GM19238 (cell line): ENCODE measurements around the gene PRSS27.
A peak's percentile ranks its signal among the peaks of the same experiment; 100 is the strongest.
"Not testable (repeated sequence)": the region's sequence is repeated elsewhere in the genome, so short reads cannot be mapped to it uniquely, and the experiment has no call there.

Source experiments
- DNase-seq: peaks from one replicate; pipeline ENCODE4 v3.0.0; 2011; ENCODE audit warnings: low spot score; ENCODE audit not compliant: insufficient read length

PRSS27 gene

DNA sequence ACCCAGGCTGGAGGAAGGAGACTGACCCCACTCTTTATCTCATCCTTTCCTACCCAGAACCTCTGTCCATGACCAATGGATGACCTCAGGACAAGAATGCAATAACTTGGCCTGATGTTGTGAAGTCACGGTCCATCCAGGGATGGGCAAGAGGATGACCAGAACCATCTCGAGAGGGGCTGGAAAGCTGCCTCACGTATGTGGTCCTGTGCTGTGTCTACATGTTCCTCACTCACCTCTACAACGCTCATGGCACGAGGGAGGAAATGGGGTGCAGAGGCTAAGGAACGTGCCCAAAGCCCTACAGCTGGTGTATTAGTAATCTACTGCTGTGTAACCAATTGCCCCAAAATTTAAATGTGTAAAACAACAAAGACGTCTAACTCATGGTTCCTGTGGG is 45.0 kb downstream of the PRSS27 start:
- DNase-seq: no peak

DNA sequence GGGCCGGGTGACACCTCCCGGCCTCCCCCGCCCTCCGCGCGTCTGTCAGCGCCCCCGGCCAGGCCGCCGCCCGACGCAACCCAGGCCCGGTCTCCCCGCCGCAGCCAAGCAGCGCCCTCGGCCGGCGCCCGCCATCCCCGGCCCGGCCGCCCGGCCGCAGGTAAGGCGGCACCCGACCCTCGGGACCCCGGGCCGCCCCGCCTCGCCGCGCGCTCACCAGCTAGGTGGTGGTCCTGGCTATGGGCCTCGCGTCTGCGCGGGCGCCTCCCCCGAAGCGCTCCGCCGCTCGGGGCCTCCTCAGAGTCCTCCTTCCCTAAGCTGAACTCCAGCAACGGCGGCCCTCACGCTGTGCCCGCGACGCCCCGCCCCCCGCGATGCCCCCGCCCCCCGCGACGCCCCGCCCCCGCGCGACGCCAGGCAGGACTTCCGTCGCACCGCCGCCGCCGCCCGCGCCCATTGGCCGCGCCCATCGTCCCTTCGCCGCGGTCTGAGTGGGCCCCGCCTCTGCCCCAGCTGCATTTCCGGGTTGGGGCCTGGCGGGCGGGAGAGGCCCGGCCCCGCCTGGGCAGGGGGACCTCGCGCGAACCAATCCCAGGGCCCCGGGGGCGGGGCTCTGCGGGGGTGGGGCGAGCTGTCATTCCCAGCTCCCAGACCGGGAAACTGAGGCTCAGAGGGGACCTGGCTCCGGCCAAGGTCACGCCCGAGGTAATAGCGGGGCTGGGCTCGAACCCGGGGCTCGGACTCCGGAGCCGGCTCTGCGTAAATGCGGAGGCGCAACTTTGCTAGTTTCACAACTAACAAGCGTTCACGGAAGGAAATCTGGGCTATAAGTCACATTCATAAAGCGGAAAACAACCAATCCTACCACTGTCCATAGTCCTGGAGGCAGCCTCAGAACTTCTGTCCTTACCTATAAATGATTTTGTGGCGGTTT is 46.7 kb downstream of the PRSS27 start:
- peak; percentile 95 for DNase-seq

DNA sequence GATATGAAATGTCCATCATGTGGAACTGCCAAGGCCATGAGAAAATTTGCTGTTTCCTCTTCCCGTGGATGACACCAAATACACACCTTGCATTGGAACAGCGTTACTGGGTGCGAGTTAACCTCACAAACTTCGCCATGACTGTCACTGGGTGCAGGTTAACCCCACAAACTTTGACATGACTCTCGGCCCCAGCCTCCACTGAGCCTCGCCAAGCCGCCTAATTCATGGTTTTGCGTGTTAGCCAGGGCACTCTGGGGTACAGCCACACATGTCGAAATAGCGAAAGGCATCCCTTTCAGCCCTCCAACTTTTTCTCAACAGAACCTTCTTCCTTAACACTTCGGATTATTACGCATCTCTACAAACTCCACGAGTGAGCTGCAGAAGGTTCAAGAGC is 48.3 kb downstream of the PRSS27 start:
- DNase-seq: no peak

DNA sequence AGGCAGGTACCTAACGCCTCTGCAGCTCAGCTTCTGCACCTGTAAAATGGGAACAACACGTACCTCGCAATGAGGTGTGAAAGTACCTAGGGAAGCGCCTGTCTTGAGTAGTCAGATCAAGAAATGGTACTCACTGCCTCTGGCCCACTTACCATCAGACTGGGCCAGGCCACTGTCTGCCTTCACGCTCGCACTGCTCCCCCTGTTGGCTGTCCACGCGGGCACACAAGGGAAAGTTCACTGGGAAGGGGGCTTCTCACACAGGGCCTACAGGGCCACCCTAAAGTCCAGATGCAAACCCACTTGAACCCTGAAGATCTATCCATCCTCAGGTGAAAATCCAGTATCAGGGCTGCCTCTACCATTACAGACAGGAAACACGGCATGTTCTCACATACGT is 48.8 kb downstream of the PRSS27 start:
- DNase-seq: not testable (repeated sequence)

DNA sequence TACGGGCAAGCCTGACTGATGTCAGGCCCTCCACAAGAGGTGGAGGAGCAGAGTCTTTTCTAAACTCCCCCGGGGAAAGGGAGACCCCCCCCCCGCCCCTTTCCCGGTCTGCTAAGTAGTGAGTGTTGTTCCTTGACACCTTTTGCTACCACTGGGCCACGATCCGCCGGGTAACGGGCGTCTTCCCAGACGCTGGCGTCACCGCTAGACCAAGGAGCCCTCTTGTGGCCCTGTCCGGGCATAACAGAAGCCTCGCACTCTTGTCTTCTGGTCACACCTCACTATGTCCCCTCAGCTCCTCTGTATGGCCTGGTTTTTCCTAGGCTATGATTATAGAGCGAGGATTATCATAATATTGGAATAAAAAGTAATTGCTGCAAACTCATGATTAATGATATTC is 50.0 kb downstream of the PRSS27 start:
- DNase-seq: not testable (repeated sequence)

DNA sequence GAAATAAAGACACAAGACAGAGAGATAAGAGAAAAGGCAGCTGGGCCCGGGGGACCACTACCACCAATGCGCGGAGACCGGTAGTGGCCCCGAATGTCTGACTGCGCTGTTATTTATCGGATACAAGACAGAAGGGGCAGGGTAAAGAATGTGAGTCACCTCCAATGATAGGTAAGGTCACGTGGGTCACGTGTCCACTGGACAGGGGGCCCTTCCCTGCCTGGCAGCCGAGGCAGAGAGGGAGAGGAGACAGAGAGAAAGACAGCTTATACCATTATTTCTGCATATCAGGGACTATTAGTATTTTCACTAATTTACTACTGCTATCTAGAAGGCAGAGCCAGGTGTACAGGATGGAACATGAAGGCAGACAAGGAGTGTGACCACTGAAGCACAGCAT is 50.4 kb downstream of the PRSS27 start:
- not testable (repeated sequence) for DNase-seq

DNA sequence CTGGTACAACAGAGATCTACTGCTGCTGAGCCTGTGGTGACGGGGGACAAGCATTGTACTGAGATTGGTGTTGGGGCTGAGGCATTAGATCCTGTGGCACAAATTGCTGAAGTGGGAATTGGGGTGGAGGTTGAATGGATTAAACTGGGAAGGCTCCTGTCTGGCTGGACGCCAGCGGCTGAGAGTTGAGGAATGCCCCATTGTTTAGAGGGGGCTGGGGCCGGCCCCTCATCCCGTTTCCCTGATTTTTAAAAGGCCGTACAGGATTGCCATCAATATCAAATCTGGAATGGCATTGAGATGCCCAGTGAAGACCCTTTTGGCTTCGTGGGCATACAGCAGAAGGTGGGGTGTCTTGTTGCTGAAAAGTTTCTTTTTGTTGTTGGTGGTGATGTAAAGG is 53.4 kb downstream of the PRSS27 start:
- not testable (repeated sequence) for DNase-seq

DNA sequence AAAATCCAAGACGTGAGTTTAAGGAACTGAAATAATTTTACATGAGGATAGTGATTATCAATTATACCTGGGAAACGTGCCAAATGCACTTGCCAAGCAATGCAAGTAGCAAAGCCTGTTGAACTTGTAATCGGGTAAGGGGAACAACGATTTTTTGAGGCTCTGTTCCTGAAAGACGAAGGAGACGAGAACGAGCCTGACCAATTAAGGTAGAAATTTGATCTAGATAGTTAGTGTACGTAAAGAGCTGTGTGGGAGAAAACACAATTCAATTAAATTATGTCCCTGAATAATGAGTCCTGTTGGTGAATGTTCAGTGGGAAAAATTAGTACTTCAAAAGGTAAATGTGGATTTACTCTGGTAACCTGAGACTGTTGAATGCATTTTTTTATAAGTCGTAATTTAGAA is 55.4 kb downstream of the PRSS27 start:
- no peak for DNase-seq

DNA sequence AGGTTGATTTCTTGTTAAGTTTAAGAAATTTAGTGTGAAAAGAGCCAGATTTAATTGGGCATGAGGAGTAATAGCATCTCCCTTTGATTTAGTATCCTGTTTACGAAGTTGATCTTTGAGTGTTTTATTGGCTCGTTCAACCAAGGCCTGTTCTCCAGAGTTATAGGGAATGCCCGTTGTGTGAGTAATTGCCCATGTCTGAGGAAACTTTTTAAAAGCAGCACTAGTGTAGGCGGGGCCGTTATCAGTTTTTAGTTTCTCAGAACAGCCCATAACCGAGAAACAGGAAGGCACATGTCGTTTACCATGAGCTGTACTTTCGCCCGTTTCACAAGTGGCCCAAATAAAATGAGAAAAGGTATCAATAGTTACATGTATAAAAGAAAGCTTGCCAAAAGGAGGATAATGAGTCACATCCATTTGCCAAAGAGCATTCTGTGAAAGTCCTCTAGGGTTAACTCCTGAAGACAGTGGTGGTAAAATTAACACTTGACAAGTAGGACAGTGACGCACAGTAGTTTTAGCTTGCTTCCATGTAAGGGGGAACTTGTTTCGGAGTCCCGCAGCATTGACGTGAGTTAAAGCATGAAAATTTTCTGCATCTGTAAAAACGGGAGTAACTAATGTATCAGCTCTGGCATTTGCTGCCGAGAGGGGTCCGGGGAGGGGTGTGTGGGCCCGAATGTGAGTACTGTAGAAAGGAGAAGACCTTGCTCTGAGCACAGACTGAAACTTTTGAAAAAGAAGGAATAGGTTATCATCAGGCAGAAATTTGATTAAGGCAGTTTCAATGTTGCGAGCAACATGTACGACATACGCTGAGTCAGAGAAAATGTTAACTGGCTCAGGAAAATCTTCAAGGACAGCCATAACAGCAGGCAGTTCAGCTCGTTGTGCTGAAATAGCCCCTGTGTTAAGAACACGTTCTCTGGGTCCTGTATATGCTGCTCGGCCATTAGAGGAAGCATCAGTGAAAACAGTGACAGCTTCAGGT is 56.2 kb downstream of the PRSS27 start:
- DNase-seq: no peak
